GM21786 (cell line): ENCODE results near the gene SPACDR.
"Not testable (repeated sequence)": the region's sequence is repeated elsewhere in the genome, so short reads cannot be mapped to it uniquely, and the experiment has no call there.

ENCODE experiments used
- ATAC-seq: cut with Tn5 transposase; IDR thresholded peaks from one replicate; pipeline ENCODE4 v1.9.1; 2021; ENCODE audit not compliant: unreplicated experiment

SPACDR gene

GRCh38 chr7:100466653-100467605, 2.9 kb upstream of the SPACDR start:
- ATAC-seq, result no peak

DNA sequence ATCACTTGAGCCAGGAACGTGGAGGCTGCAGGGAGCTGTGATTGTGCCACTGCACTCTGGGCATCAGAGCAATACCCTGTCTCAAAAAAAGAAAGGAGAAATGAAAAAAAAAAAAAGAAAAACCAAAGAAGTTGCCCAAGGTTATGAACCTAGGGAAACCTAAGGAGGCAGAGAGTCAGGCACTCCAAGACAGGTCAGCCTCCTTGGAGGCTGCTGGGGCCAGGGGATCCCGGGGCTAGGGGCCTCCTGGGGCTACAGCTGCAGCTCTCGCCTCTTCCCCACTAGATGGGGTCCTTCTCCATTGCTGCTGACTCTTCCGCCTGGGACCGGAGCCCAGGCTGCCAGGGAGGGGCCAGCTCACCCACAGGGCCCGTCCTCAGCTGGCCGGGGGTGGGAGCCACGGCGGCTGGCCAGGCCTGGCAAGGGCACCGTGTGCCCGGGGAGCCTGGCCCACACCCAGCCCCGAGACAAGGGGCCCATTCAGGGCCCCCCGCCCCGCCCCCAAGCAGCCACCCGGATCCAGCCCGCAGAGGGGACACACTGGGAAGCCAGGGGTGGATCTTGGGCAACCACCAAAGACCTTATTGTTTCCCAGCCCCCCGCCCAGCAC, 1.7 kb upstream of the SPACDR start:
- ATAC-seq, result no peak

- no peak for ATAC-seq
These were observed 1.2 kb upstream of the SPACDR start for GRCh38 chr7:100465299-100465698.

- ATAC-seq, result no peak
These were observed 731 bp upstream of the SPACDR start for GRCh38 chr7:100464791-100465190.

DNA sequence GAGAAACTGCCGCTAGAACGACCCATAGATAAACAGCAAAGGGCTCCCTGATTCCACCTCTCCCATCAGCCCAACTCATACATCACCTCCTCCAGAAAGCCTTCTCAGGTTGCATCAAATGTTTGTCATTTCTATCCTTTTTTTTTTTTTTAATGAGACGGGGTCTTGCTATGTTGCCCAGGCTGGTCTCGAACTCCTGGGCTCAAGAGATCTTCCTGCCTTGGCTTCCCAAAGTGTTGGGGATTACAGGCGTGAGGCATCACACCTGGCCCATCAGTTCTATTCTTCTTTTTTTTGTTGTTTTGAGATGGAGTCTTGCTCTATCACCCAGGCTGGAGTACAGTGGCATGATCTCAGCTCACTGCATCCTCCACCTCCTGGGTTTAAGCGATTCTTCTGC, 7.0 kb downstream of the SPACDR start:
- ATAC-seq, result no peak

DNA sequence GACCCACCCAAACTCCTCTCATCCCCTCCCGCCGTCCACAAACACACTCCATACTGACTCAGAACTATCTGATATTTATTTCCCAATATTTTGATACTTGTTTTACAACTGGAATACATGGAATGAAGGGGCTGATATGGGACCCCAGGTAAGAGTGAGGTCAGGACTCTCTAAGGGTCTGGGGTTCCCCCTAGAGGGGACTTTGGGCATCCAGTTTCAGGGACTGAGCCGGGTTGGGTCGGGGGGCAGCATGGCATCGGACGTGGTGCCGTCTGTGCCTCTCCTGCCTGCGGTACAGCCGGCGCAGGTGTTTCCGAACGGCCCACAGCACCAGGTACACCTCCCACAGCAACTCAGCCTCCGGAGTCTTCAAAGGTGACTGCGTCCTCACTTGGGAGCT, 7.5 kb downstream of the SPACDR start:
- ATAC-seq, result no peak

- no peak for ATAC-seq
These were observed 8.9 kb downstream of the SPACDR start for GRCh38 chr7:100455206-100455605.

GRCh38 chr7:100453854-100454253, 10.2 kb downstream of the SPACDR start:
- ATAC-seq, result not testable (repeated sequence)

GRCh38 chr7:100452513-100452912, 11.5 kb downstream of the SPACDR start:
- no peak for ATAC-seq

- no peak for ATAC-seq
These were observed 14.8 kb downstream of the SPACDR start for GRCh38 chr7:100449190-100449795.

DNA sequence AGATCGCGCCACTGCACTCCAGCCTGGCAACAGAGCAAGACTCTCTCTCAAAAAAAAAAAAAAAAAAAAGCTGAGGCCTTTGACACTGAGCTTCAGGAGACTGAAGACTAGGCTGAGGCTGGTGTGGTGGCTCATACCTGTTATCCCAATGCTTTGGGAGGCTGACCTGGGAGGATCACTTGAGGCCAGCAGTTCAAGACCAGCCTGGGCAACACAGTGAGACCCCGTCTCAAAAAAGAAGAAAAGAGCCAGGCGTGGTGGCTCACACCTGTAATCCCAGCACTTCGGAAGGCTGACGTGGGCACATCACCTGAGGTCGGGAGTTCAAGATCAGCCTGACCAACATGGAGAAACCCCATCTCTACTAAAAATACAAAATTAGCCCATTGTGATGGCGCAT, 16.7 kb downstream of the SPACDR start:
- not testable (repeated sequence) for ATAC-seq

DNA sequence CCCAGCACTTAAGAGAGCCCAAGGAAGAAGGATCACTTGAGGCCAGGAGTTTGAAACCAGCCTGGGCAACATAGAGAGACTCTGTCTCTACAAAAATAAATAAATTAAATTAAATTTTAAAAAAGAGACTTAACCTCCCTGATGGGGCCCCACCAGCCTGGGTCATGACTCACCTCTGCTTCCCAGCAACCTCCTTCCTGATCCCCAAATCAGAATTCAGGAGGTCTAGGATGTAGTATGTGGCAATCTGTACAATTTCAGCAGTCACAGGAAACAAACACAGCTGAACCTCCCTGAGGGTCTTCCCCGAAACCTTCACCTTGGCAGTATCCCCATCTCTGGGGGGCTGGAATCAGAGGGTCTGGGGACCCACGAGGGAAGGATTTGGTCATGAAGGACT, 18.0 kb downstream of the SPACDR start:
- ATAC-seq, result no peak

DNA sequence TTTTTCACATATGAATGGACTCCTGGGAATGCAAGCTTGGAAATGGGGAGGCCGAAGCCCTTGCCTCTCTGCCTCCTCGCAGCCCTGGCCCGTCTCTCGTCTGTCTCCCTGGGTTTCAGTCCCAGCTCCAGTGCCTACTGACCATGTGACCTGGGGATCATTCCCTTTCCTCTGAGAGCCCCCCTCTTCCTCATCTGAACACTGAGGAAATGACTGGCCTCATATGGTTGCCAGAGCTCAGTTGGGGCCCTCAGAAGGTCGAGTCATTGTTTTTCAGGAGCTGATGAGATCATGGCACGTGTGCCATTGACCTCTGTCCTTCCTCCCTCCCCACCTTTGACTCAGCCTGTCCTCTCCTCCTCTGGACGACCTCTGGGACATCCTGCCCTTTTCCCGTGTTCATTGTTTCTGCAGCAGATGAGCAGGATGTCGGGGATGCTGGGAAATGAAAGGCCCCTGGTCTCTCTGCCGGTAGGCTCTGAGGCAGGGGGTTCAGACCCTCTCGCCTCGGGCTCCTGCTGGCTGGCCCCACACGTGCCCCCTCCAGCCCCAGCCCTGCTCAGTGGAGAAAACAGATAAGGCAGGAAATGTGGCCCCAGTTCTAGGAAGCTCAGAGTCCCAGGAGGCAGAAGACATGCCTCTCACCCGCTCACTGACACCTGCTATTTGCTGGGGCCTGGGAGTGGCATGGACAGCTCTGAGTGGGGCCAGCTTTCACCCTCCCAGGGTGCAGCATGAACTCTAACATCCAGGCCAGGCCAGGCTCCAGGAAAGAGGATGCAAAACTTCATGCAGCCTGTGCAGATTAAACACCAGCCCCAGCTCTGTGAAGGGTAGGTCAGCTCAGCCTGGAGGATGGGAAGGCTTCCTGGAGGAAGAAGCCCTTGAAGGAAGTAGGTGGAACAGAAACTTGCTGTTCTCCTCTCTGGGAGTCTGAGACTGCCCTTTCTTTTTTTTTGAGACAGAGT, 19.5 kb downstream of the SPACDR start:
- no peak for ATAC-seq

- ATAC-seq, result no peak
These were observed 20.8 kb downstream of the SPACDR start for GRCh38 chr7:100443096-100443840.

DNA sequence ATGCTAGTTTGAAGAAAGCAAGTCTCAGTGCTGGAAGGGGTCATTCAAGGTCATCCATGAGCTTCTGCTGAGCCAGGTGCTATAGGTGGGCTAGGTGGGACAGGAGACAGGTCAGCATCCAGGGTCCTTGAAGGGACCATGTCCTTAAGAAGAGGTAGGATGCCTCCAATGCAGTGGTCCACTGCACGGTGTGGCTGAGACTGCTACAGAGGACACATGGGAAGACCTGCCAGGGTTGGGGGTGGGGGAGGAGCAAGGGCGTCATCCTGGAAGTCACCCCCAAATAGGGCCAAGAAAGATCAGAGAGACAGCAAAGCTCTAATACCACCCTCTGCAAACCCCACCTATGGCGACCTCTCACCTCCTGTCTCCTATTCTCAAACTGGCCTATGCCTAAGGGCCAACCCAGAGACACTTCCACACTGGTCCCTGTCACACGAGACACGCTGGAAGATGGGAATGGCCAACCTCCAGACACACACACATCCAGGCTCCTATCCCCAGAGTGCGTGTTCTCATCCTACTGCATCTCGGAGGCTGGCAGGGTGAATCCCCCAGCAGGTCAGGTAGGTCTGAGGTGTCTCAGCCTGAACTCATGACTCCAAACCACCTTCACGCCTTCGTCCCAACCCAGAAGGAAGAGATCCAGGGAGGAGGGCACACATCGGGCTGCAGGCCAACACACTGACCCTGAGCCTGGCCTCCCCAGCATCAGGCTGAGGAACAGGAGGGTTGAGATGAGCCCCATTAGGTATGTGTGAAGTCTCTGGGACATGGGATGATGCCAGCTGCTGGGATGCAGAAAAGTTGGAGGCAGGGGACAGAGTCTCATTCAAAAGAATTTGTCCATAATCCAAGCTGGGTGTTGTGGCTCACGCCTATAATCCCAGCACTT, 22.2 kb downstream of the SPACDR start:
- ATAC-seq, result no peak

DNA sequence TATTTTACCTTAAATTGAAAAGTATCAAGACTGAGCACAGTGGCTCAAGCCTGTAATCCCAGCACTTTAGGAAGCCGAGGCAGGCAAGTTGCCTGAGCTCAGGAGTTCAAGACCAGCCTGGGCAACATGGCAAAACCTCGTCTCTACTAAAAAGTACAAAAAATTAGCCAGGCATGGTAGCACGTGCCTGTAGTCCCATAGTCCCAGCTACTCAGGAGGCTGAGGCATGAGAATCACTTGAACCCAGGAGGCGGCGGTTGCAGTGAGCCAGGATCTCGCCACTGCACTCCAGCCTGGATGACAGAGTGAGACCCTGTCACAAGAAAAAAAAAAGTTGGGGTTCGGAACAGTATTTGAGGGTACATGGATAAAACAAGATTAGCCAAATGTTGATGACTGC, 24.8 kb downstream of the SPACDR start:
- not testable (repeated sequence) for ATAC-seq

GRCh38 chr7:100438731-100439130, 25.3 kb downstream of the SPACDR start:
- not testable (repeated sequence) for ATAC-seq

- no peak for ATAC-seq
These were observed 25.9 kb downstream of the SPACDR start for GRCh38 chr7:100438172-100438571.
